Lower leg skin (tissue), 3 donors: Measurements from ENCODE around the gene DYRK1B.
"Not testable (repeated sequence)": the region's sequence is repeated elsewhere in the genome, so short reads cannot be mapped to it uniquely, and the experiment has no call there.

ENCODE experiments used
- POLR2A ChIP-seq, 2 donors: fragments of 450-650 bp; IDR thresholded peaks; one replicate each; pipeline ENCODE4 v1.6.1; 2016 to 2017; ENCODE audit warnings: antibody characterized with exemption in 2 of 2, mild to moderate bottlenecking in 1 of 2, moderate library complexity in 1 of 2
- TF ChIP-seq, protein P1 (sequence below), 3 donors: fragments of 450-650 bp; IDR thresholded peaks; one replicate each; pipeline ENCODE4 v1.5.1; 2016; ENCODE audit warnings: antibody characterized with exemption in 3 of 3, mild to moderate bottlenecking in 3 of 3, moderate library complexity in 2 of 3

DNA sequence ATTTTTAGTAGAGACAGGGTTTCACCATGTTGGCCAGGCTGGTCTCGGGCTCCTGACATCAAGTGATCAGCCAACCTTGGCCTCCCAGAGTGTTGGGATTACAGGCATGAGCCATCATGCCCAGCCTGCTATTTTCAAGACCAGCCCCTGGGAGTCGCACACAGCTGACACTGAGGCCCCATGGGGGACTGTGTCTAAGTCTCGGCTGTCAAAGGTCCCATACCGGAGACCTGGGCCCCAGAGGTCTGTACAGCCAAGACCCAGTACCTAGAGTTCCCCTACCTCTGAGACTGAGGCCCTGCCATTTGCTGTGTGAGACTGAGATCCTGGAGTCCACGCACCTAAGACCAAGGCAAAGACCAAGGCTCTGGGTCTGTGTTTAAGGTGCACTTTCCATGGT, 46.3 kb upstream of the DYRK1B start:
- not testable (repeated sequence) for TF ChIP-seq POLR2A (IDR thresholded peaks at IDR 0.05)
- TF ChIP-seq, protein P1, sequence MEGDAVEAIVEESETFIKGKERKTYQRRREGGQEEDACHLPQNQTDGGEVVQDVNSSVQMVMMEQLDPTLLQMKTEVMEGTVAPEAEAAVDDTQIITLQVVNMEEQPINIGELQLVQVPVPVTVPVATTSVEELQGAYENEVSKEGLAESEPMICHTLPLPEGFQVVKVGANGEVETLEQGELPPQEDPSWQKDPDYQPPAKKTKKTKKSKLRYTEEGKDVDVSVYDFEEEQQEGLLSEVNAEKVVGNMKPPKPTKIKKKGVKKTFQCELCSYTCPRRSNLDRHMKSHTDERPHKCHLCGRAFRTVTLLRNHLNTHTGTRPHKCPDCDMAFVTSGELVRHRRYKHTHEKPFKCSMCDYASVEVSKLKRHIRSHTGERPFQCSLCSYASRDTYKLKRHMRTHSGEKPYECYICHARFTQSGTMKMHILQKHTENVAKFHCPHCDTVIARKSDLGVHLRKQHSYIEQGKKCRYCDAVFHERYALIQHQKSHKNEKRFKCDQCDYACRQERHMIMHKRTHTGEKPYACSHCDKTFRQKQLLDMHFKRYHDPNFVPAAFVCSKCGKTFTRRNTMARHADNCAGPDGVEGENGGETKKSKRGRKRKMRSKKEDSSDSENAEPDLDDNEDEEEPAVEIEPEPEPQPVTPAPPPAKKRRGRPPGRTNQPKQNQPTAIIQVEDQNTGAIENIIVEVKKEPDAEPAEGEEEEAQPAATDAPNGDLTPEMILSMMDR (IDR thresholded peaks at IDR 0.05), result not testable (repeated sequence)
